ENCODE results near the gene C11orf68.
"Not testable (repeated sequence)": the region's sequence is repeated elsewhere in the genome, so short reads cannot be mapped to it uniquely, and the experiment has no call there.

DNA sequence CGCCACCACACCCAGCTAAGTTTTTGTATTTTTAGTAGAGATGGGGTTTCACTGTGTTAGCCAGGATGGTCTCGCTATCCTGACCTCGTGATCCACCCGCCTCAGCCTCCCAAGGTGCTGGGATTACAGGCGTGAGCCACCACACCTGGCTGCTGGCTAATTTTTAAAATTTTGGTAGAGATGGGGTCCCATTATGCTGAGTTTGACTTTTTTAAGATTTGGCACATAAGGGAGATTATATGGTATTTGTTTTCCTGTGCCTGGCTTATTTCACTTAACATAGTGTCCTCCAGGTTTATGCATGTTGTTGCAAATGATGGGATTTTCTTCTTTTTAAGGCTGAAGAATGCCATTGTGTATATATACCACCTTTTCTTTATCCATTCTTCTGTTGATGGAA lies 31.8 kb upstream of the C11orf68 start:
- TF ChIP-seq, protein P1, sequence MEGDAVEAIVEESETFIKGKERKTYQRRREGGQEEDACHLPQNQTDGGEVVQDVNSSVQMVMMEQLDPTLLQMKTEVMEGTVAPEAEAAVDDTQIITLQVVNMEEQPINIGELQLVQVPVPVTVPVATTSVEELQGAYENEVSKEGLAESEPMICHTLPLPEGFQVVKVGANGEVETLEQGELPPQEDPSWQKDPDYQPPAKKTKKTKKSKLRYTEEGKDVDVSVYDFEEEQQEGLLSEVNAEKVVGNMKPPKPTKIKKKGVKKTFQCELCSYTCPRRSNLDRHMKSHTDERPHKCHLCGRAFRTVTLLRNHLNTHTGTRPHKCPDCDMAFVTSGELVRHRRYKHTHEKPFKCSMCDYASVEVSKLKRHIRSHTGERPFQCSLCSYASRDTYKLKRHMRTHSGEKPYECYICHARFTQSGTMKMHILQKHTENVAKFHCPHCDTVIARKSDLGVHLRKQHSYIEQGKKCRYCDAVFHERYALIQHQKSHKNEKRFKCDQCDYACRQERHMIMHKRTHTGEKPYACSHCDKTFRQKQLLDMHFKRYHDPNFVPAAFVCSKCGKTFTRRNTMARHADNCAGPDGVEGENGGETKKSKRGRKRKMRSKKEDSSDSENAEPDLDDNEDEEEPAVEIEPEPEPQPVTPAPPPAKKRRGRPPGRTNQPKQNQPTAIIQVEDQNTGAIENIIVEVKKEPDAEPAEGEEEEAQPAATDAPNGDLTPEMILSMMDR (IDR thresholded peaks at IDR 0.05): not testable (repeated sequence)
- not testable (repeated sequence) for TF ChIP-seq POLR2A (IDR thresholded peaks at IDR 0.05)
